Endothelial cell of umbilical vein (primary cell): ENCODE results near the gene SGTA. TPM values are rescaled to one million over a fixed set of nuclear protein-coding genes. Genes with fewer than 3 reads are reported as not detected.

Source experiments
- BruUV-seq: library from RNA; stranded (reverse); fragments of 400-500 nt; replicated peaks from 2 replicates; lab custom pipeline; 2021; lab: Mats Ljungman, UMichigan
- CTCF ChIA-PET: fragments of 300-600, 350-600 bp; sonication (Branson Sonifier 250); formaldehyde crosslinking; loops from one replicate; lab custom pipeline; 2021; ENCODE audit warnings: antibody characterized with exemption, inconsistent platforms; lab: Charles Lee
- POLR2A ChIA-PET: fragments of 300-600, 350-600 bp; sonication (Branson Sonifier 250); formaldehyde crosslinking; loops from one replicate; lab custom pipeline; 2021; ENCODE audit warnings: antibody characterized with exemption, inconsistent platforms; lab: Charles Lee
- DNase-seq: peaks from one replicate; pipeline ENCODE4 v3.0.0-alpha.2; 2011; ENCODE audit warnings: low read depth, low spot score
- FAIRE-seq: peaks from 2 replicates; lab custom pipeline; 2011; peaks lifted over from hg19 to GRCh38; lab: Jason Lieb, UNC
- H2AFZ ChIP-seq: 2 replicates; pipeline ENCODE4 v1.6.0; 2012; ENCODE audit warnings: low read depth, low read length, control low read depth, inconsistent platforms
- H3K27ac ChIP-seq: 2 replicates; pipeline ENCODE4 v1.5.1; 2011; ENCODE audit warnings: low read depth, mild to moderate bottlenecking, control low read depth, low read length, moderate library complexity; ENCODE audit not compliant: insufficient read depth
- H3K27me3 ChIP-seq, 2 experiments: 2 replicates each; pipeline versions ENCODE4 v1.6.0 to v1.6.1; 2011; ENCODE audit warnings: low read length in 2 of 2, mixed read lengths in 1 of 2; ENCODE audit not compliant: control insufficient read depth in 2 of 2, insufficient read depth in 2 of 2
- H3K36me3 ChIP-seq, 2 experiments: 2 replicates in 1 of 2; 3 replicates in 1 of 2; pipeline ENCODE4 v1.5.1; 2011; ENCODE audit warnings: low read length in 2 of 2, mild to moderate bottlenecking in 1 of 2, moderate library complexity in 1 of 2; ENCODE audit not compliant: control insufficient read depth in 2 of 2, insufficient read depth in 2 of 2; ENCODE audit errors: extremely low read depth in 1 of 2
- H3K4me1 ChIP-seq: 3 replicates; pipeline ENCODE4 v1.5.1; 2011; ENCODE audit warnings: mild to moderate bottlenecking, low read length; ENCODE audit not compliant: control insufficient read depth, insufficient read depth; ENCODE audit errors: extremely low read depth
- H3K4me2 ChIP-seq: 2 replicates; pipeline ENCODE4 v1.6.1; 2011; ENCODE audit warnings: low read length, control low read depth, mixed read lengths; ENCODE audit not compliant: insufficient read depth
- H3K4me3 ChIP-seq, 3 experiments: fragments of 200-600 bp in 1 of 3; sonication (generic), shearing (Covaris generic) in 1 of 3; replicated peaks in 1 of 3; 2 replicates each; pipeline ENCODE4 v1.5.1; 2011 to 2016; ENCODE audit warnings: control low read depth in 3 of 3, low read length in 3 of 3, mild to moderate bottlenecking in 2 of 3, inconsistent platforms in 1 of 3, low read depth in 1 of 3, moderate library complexity in 1 of 3; ENCODE audit not compliant: insufficient read depth in 1 of 3
- H3K79me2 ChIP-seq: 2 replicates; pipeline ENCODE4 v1.6.0; 2012; ENCODE audit warnings: low read length, inconsistent platforms; ENCODE audit not compliant: control insufficient read depth, insufficient read depth
- H3K9ac ChIP-seq: replicated peaks from 2 replicates; pipeline ENCODE3; 2011; ENCODE audit warnings: low read length, control low read depth; ENCODE audit not compliant: insufficient read depth; ENCODE audit errors: extremely low read depth
- H3K9me1 ChIP-seq: replicated peaks from 3 replicates; pipeline ENCODE4 v1.6.0; 2011; ENCODE audit warnings: mild to moderate bottlenecking, low read length; ENCODE audit not compliant: control insufficient read depth, insufficient read depth; ENCODE audit errors: extremely low read depth
- H3K9me3 ChIP-seq: replicated peaks from 2 replicates; pipeline ENCODE4 v1.5.1; 2012; ENCODE audit warnings: low read length, inconsistent platforms; ENCODE audit not compliant: control insufficient read depth, insufficient read depth
- H4K20me1 ChIP-seq: replicated peaks from 2 replicates; pipeline ENCODE3; 2011; ENCODE audit warnings: mild to moderate bottlenecking, low read length; ENCODE audit not compliant: control insufficient read depth, insufficient read depth; ENCODE audit errors: extremely low read depth
- CTCF ChIP-seq, 2 donors: IDR thresholded peaks; 1 replicate in 1 of 2; 2 replicates in 1 of 2; pipeline ENCODE4 v1.5.1; 2011; ENCODE audit warnings: low read length in 2 of 2, mild to moderate bottlenecking in 2 of 2, moderate library complexity in 2 of 2, control low read depth in 1 of 2, inconsistent platforms in 1 of 2, low read depth in 1 of 2; ENCODE audit not compliant: insufficient read depth in 1 of 2; ENCODE audit errors: extremely low read depth in 1 of 2
- EZH2 ChIP-seq: IDR thresholded peaks from 2 replicates; pipeline ENCODE4 v1.6.1; 2012; ENCODE audit warnings: borderline replicate concordance, low read depth, mild to moderate bottlenecking, moderate library complexity, low read length, inconsistent platforms; ENCODE audit not compliant: severe bottlenecking
- FOS ChIP-seq: IDR thresholded peaks from 2 replicates; pipeline ENCODE4 v1.6.1; 2011; ENCODE audit warnings: mild to moderate bottlenecking, low read length, moderate library complexity, borderline replicate concordance; ENCODE audit not compliant: insufficient read depth
- GATA2 ChIP-seq: IDR thresholded peaks from 2 replicates; pipeline ENCODE4 v1.7.0; 2011; ENCODE audit warnings: low read depth, mild to moderate bottlenecking, moderate library complexity, mixed read lengths, low read length; ENCODE audit not compliant: insufficient read length, insufficient read depth
- JUN ChIP-seq: IDR thresholded peaks from 2 replicates; pipeline ENCODE4 v1.6.1; 2011; ENCODE audit warnings: borderline replicate concordance, low read depth; ENCODE audit not compliant: insufficient read length, insufficient read depth
- MYC ChIP-seq: IDR thresholded peaks from one replicate; pipeline ENCODE4 v1.6.1; 2011; ENCODE audit warnings: mild to moderate bottlenecking, low read depth, low read length
- POLR2A ChIP-seq: IDR thresholded peaks from 2 replicates; pipeline ENCODE4 v1.6.1; 2012; ENCODE audit warnings: low read depth, mild to moderate bottlenecking, control low read depth, low read length
- POLR2AphosphoS5 ChIP-seq: IDR thresholded peaks from 2 replicates; pipeline ENCODE4 v1.6.1; 2012; ENCODE audit warnings: low read depth, mild to moderate bottlenecking, control low read depth, low read length, moderate library complexity; ENCODE audit not compliant: insufficient read depth
- dilution Hi-C: fragments of 300-500 bp; cut with MboI; formaldehyde crosslinking; loops from one replicate; pipeline ENCODE4 v1.15.0; 2019; ENCODE audit warnings: low sequenced_read_pairs; ENCODE audit not compliant: extremely low pct_ligation_motif_present
- intact Hi-C: fragments of 100-400 bp; cut with micrococcal nuclease; formaldehyde crosslinking; loops from one replicate; pipeline ENCODE4 v1.10.0; 2022
- polyA plus RNA-seq, 4 experiments: library from polyadenylated mRNA; depleted of rRNA in 3 of 4; stranded (reverse) in 3 of 4; unstranded in 1 of 4; fragments of >200 nt; gene quantifications; 2 replicates each; pipeline versions ENCODE4 v1.2.1 to v1.2.3, GENCODE V29; 2011 to 2012; ENCODE audit warnings: missing spikeins in 1 of 4
- total RNA-seq: library from RNA; stranded (reverse); gene quantifications from 2 replicates; pipeline ENCODE4 v1.2.3, GENCODE V29; 2021
- TF ChIP-seq, protein P1 (sequence below): IDR thresholded peaks from 2 replicates; pipeline ENCODE4 v1.6.1; 2011; ENCODE audit not compliant: insufficient read depth, insufficient read length

Gene SGTA
- total and polyA plus RNA-seq, 2 donors (not counting 3 experiments of a cell fraction or from before 2014, with no cell fraction given), result 76.5 to 119 TPM

DNA sequence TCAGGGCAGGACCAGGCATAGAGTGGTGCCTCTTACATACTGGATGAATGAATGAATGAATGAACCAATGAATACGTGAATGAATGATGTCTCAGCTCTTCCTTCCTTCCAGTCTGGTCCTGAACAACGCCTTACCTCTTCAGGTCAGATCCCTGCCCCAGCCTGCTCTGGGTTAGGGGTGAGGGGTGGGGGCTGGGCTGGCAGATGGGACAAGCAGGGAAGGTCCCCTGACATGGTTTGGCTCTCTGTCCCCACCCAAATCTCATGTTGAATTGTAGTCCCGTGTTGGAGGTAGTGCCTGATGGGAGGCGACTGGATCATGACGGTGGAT is 71.2 kb downstream of the SGTA start:
- Histone ChIP-seq H3K4me1 (no peaks in the 10 kb centered on the region), H4K20me1 (no peaks in the 10 kb centered on the region), H3K9me3 (no peaks in the 10 kb centered on the region), H3K4me3 (no peak overlapping the region), H3K9me1 (no peaks in the 10 kb centered on the region), H3K9ac (no peak overlapping the region), H3K79me2 (no peaks in the 10 kb centered on the region), H3K27ac (no peak overlapping the region), H3K27me3 (no peaks in the 10 kb centered on the region), H3K36me3 (no peaks in the 10 kb centered on the region), H2AFZ (no peak overlapping the region), H3K4me2 (no peak overlapping the region)
- no peak for TF ChIP-seq CTCF (IDR thresholded peaks at IDR 0.05; ENCODE audit: extremely low read depth in 1 of 2, insufficient read depth in 1 of 2, low read depth in 1 of 2, low read length in 2 of 2)
- no peak for TF ChIP-seq FOS
- TF ChIP-seq EZH2, result no peak
- TF ChIP-seq, protein P1, sequence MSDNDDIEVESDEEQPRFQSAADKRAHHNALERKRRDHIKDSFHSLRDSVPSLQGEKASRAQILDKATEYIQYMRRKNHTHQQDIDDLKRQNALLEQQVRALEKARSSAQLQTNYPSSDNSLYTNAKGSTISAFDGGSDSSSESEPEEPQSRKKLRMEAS, result no peak
- no peak for TF ChIP-seq JUN
- TF ChIP-seq MYC, result no peak
- no peak for TF ChIP-seq POLR2AphosphoS5
- no peak for TF ChIP-seq POLR2A
- TF ChIP-seq GATA2, result no peak
- no peak for FAIRE-seq
- ChIA-PET CTCF (interaction anchor here (0.9 kb wide), 1 partner anchor 37 kb away, joined by 3 read pairs; no protein-coding TSS in a partner anchor), POLR2A (no interaction called here)
- BruUV-seq, result no TSS peak
- no peak for DNase-seq
- intact Hi-C loops (no loop called here), dilution Hi-C loops (no loop called here)
